DMS114 treated with DMSO at 0.1 percent for 48 hours (cell line): Measurements from ENCODE around the gene GLI3.
A peak's percentile ranks its signal among the peaks of the same experiment; 100 is the strongest.

Source experiments
- DNase-seq: peaks from one replicate; lab custom pipeline; 2025; ENCODE audit not compliant: unreplicated experiment; lab: John Stamatoyannopoulos, UW

The GLI3 gene

GRCh38 chr7:42084263-42084662 lies 152.7 kb downstream of the GLI3 start:
- DNase-seq, result no peak

GRCh38 chr7:42083284-42083683 lies 153.7 kb downstream of the GLI3 start:
- no peak for DNase-seq

GRCh38 chr7:42082144-42082543 lies 154.9 kb downstream of the GLI3 start:
- DNase-seq, result no peak

- DNase-seq, result no peak
Measured at GRCh38 chr7:42081671-42082070, 155.3 kb downstream of the GLI3 start.

- no peak for DNase-seq
Measured at GRCh38 chr7:42080841-42081586, 156.0 kb downstream of the GLI3 start.

GRCh38 chr7:42077271-42078135 lies 159.5 kb downstream of the GLI3 start:
- no peak for DNase-seq

- DNase-seq, result no peak
Measured at GRCh38 chr7:42076870-42077269, 160.1 kb downstream of the GLI3 start.

GRCh38 chr7:42075418-42075817 lies 161.6 kb downstream of the GLI3 start:
- DNase-seq, result no peak

- DNase-seq, result no peak
Measured at GRCh38 chr7:42074076-42074475, 162.9 kb downstream of the GLI3 start.

- peak; percentile 6 for DNase-seq
Measured at GRCh38 chr7:42071372-42072261, 165.4 kb downstream of the GLI3 start.

- DNase-seq, result no peak
Measured at GRCh38 chr7:42070068-42070467, 166.9 kb downstream of the GLI3 start.

GRCh38 chr7:42069590-42069989 lies 167.4 kb downstream of the GLI3 start:
- DNase-seq, result no peak

GRCh38 chr7:42068554-42069280 lies 168.3 kb downstream of the GLI3 start:
- DNase-seq, result no peak

- no peak for DNase-seq
Measured at GRCh38 chr7:42065942-42066341, 171.1 kb downstream of the GLI3 start.

- DNase-seq, result no peak
Measured at GRCh38 chr7:42065015-42065414, 172.0 kb downstream of the GLI3 start.

GRCh38 chr7:42064534-42064933 lies 172.5 kb downstream of the GLI3 start:
- DNase-seq, result no peak

- no peak for DNase-seq
Measured at GRCh38 chr7:42059275-42059674, 177.7 kb downstream of the GLI3 start.

- no peak for DNase-seq
Measured at GRCh38 chr7:42057331-42057730, 179.7 kb downstream of the GLI3 start.

- no peak for DNase-seq
Measured at GRCh38 chr7:42055171-42055570, 181.8 kb downstream of the GLI3 start.

GRCh38 chr7:42053834-42054233 lies 183.2 kb downstream of the GLI3 start:
- no peak for DNase-seq

- no peak for DNase-seq
Measured at GRCh38 chr7:42049761-42050160, 187.2 kb downstream of the GLI3 start.
